Hepatocyte (in vitro differentiated cells): Measurements from ENCODE around the gene CTPS2.

Experiments
- EZH2 ChIP-seq: fragments of 200-600 bp; sonication (generic); IDR thresholded peaks from 2 replicates; pipeline ENCODE4 v1.6.1; 2016; ENCODE audit warnings: antibody characterized with exemption, mild to moderate bottlenecking, borderline replicate concordance
- TF ChIP-seq, protein P1 (sequence below): fragments of 200-600 bp; sonication (generic); IDR thresholded peaks from 2 replicates; pipeline ENCODE4 v1.5.1; 2016; ENCODE audit warnings: antibody characterized with exemption, mild to moderate bottlenecking; ENCODE audit not compliant: poor library complexity

DNA sequence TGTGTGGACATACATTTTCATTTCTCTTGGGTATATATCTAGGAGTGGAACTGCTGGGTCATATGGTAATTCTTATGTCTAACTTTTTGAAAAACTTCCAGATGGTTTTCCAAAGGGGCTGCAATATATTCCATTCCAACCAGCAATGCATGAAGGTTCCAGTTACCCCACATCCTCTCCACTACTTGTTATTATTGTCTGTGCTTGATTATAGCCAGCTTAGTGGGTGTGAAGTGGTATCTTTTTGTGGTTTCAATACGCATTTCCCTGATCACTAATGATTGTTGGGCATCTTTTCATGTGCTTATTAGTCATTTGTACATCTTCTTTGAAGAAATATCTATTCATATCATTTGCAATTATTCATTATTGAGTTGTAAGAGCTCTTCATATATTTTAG, 94.0 kb downstream of the CTPS2 start:
- TF ChIP-seq, protein P1, sequence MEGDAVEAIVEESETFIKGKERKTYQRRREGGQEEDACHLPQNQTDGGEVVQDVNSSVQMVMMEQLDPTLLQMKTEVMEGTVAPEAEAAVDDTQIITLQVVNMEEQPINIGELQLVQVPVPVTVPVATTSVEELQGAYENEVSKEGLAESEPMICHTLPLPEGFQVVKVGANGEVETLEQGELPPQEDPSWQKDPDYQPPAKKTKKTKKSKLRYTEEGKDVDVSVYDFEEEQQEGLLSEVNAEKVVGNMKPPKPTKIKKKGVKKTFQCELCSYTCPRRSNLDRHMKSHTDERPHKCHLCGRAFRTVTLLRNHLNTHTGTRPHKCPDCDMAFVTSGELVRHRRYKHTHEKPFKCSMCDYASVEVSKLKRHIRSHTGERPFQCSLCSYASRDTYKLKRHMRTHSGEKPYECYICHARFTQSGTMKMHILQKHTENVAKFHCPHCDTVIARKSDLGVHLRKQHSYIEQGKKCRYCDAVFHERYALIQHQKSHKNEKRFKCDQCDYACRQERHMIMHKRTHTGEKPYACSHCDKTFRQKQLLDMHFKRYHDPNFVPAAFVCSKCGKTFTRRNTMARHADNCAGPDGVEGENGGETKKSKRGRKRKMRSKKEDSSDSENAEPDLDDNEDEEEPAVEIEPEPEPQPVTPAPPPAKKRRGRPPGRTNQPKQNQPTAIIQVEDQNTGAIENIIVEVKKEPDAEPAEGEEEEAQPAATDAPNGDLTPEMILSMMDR: no peak
- TF ChIP-seq EZH2: no peak
